Left renal pelvis (tissue), 4 donors: ENCODE results near the gene ADAP1. TPM values are rescaled to one million over a fixed set of nuclear protein-coding genes. Genes with fewer than 3 reads are reported as not detected.
"Not testable (repeated sequence)": the region's sequence is repeated elsewhere in the genome, so short reads cannot be mapped to it uniquely, and the experiment has no call there.

Experiments used
- DNase-seq, 4 donors: peaks; one replicate each; pipeline ENCODE4 v3.0.0-alpha.2; 2013; ENCODE audit warnings: low read depth in 4 of 4, low spot score in 3 of 4
- polyA plus RNA-seq, 4 donors: library from polyadenylated mRNA; unstranded; fragments of 120-200 nt; gene quantifications; one replicate each; pipeline ENCODE4 v1.2.1, GENCODE V29; 2013; ENCODE audit not compliant: insufficient read length in 4 of 4

Gene ADAP1
- polyA plus RNA-seq, 4 donors: 3.1 to 16.2 (median 15.0) TPM

- no peak for DNase-seq
These were observed 40.6 kb downstream of the ADAP1 start for GRCh38 chr7:913736-914520.

- DNase-seq: no peak
These were observed 42.5 kb downstream of the ADAP1 start for GRCh38 chr7:911791-912480.

- DNase-seq: no peak
These were observed 43.5 kb downstream of the ADAP1 start for GRCh38 chr7:910931-911431.

- DNase-seq: no peak
These were observed 44.0 kb downstream of the ADAP1 start for GRCh38 chr7:910441-910861.

GRCh38 chr7:909358-910329 lies 44.8 kb downstream of the ADAP1 start:
- no peak for DNase-seq

GRCh38 chr7:908591-909357 lies 45.7 kb downstream of the ADAP1 start:
- not testable (repeated sequence) for DNase-seq

GRCh38 chr7:908159-908581 lies 46.3 kb downstream of the ADAP1 start:
- DNase-seq: no peak

- DNase-seq: no peak
These were observed 47.1 kb downstream of the ADAP1 start for GRCh38 chr7:907158-907980.

- no peak for DNase-seq
These were observed 47.7 kb downstream of the ADAP1 start for GRCh38 chr7:906776-907157.

- no peak for DNase-seq
These were observed 49.6 kb downstream of the ADAP1 start for GRCh38 chr7:904847-905246.

GRCh38 chr7:903921-904755 lies 50.3 kb downstream of the ADAP1 start:
- no peak for DNase-seq

GRCh38 chr7:902996-903395 lies 51.5 kb downstream of the ADAP1 start:
- no peak for DNase-seq

- DNase-seq: peak in 1 of 4 donors; percentile 51
These were observed 52.9 kb downstream of the ADAP1 start for GRCh38 chr7:901388-902154.

- DNase-seq: no peak
These were observed 53.5 kb downstream of the ADAP1 start for GRCh38 chr7:901041-901387.

- DNase-seq: no peak
These were observed 54.0 kb downstream of the ADAP1 start for GRCh38 chr7:900331-901040.

GRCh38 chr7:899806-900205 lies 54.7 kb downstream of the ADAP1 start:
- no peak for DNase-seq
